Erythroblast (primary cell): Measurements from ENCODE around the gene ACVR1.

Experiments
- GATA1 ChIP-seq: IDR thresholded peaks from 2 replicates; pipeline ENCODE4 v1.6.1; 2011; ENCODE audit warnings: low read depth, mild to moderate bottlenecking, control low read depth, low read length, moderate library complexity
- POLR2A ChIP-seq: IDR thresholded peaks from 2 replicates; pipeline ENCODE4 v1.6.1; 2011; ENCODE audit warnings: mild to moderate bottlenecking, low read length

- TF ChIP-seq POLR2A (no peak), GATA1 (no peak)
Observed at GRCh38 chr2:157911246-157911645, 35.1 kb upstream of the ACVR1 start.
